Stimulated activated CD4-positive, alpha-beta T cell treated with anti-CD3 and anti-CD28 coated beads, Interleukin-1b, Interleukin-23, amount 100 ng/mL, for 1 hour (primary cell): ENCODE measurements around the gene FTO.

Source experiments
- DNase-seq, 2 donors: peaks; one replicate each; pipeline ENCODE4 v3.0.0-alpha.2; 2020; ENCODE audit warnings: low read depth in 2 of 2

Gene FTO

DNA sequence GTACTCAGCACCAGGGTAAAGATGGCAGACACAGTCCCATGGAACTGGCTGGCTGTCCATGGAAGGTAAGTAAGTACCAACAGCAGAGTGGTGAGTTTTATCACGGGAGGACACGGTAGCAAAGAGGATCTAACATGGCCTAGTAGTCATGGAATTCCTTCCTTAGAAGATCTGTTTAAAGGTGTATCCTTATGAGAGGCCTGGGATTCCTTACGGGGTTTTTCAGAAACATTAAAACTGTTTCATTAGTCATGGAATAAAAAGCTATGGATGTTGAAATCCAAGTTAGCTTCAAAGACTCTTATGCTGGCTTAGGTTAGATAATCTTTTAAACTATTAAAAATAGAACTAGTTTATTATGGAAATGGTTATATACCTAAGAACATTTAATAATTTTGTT is 7.4 kb downstream of the FTO start:
- DNase-seq, result no peak

DNA sequence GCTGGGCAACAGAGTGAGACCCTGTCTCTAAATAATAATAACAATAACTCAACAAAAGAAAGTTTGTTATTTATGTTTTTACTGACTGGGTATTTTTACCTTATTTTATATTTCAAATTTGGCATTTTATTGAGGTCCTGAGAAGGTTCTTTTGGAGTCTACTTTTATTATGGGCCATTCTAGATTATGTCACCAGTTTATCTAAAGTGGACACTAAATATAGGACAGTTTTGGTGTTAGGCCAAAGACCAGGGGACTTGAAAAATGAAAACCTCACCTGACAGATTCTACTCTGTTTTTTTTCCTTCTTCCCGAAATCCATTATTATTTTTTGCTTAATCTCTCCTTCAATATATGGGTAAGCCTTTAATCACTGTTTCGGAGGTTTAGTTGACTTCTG is 8.1 kb downstream of the FTO start:
- DNase-seq, result no peak

DNA sequence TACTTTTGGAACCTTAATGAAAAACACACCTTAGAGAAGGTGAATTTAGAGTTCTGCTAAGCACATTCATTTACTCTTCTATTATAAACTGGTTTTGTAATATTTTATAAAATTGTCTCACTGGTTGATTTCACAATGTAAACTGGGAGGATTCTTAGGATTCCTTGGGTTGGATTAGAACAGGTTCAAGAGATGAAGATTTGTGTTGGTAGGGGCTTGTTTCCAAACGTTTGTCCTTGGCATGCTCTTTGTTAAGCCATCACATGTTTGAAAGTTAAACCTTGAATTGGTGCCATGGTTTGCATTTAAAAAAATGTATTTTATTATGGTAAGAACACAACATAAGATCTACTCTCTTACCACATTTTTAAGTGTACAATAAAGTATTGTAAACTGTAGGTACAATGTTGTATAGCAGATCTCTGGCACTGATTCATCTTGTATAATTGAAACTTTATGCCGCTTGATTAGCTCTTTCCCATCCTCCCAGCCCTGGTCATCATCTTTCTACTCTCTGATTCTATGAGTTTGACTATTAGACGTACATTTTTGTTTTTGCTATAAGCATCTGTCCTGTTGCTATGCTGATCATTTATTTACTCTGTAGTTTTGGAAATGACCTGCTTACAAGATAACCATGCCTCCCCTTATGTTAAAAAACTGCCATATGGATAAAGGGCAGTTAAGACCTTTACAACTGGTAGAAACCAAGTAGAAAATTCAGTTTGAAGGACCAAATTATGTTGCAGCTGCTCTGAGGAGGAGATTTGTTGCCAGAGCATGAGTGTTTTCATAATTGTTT is 9.6 kb downstream of the FTO start:
- DNase-seq, result no peak

DNA sequence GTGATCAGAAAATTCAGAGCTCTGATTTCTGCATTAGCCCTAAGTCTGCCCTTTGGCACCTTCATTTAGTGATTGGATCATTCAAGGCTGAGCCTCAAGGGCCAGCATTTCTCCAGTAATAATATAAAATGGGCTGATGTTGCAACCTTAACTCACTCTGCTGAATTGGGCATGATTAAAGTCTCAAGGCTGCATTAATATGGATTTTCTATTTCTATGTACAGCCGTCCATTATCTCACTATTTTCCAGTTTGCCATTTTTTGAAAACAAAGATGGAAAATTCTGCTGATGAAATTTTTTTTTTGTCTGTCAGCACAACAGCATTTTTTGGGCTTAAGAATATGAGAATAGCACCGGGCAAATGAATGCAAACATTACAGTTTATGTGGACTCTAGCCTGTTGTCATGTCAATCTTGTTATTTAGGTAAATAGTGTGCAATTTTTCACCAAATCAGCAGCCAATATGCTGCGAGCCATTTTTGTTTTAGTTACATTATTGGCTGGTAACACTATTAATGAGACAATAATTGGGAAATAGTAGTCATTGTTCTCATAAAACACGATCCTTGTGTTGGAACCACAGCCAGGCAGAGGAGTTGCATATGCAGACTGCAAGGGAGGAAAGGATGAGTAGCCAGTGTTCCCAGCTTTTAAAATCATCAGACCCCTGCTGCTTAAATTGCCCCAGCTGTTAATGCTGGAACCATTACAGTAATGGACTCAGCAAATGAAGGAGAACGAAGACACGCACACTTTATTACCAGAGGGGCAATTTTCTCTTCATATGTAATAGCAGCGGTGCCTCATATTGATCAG is 10.5 kb downstream of the FTO start:
- DNase-seq, result no peak

DNA sequence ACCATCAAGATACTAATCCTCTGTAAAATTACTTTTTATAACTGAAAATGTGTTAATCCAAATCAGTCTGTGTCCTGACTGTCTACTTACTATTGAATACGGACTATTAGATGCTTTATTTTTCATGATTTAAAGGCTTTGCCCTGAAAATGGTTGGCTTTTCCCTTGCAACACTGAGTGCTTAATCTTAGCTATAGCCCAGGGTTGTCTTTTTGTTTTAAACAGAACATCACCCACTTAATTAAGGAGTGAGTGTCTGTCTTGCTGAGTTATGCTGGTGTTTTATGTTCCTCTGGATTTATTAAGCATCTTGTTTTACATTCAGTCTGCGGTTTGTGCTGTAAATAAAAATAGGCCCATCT is 11.0 kb downstream of the FTO start:
- no peak for DNase-seq

DNA sequence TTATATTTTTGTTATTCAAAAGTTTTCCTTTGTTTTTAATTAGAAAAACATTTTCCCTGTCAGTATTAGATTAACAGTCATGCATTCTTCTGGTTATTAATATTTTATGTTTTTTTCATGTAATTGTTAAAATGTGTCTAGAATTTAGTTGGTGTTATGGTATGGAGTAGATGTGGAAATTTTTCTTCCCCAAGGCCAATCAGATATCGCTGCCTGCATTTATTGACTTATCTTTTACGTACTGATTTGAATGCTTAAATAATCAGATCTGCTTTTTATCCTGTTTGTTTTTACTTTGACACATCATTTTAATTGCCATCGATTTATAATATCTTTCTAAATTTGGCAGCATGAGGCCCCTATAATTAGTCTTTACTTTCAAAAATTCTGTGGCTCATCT is 13.6 kb downstream of the FTO start:
- DNase-seq, result no peak

DNA sequence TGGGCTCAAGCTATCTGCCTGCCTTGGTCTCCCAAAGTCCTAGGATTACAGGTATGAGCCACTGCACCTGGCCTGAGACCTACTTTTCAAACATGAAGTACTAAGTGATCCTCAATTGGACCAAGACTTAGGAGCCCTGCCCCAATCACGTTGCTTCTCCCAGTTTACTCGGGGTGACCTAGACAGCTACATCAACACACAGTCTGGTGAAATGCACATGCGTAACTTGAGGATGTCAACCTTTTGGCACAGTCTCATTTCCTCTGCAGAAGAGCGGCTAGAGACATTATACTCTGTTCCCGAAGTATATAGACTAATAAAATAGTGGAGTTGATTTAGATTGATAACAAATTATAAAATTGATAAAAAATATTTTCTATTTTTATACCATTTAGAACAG is 17.1 kb downstream of the FTO start:
- DNase-seq, result no peak

DNA sequence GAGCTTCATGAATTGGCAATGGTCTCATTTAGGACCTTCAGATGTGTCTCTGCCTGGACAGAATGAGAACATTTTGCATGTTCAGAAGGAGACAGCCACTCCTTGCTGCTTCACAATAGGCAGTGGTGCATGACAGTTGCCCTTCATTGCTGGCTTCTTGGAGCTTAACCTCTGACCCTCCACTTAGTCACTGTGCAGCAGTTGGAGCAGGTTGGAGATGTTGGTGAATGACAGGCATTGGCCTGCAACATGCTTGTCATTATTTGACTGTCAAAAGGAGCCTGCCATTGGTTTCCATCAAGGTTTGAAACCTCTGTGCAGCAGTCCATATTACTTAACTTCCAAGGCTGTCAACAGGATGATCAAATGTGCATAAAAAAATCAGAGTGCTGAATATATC is 22.7 kb downstream of the FTO start:
- DNase-seq, result no peak

DNA sequence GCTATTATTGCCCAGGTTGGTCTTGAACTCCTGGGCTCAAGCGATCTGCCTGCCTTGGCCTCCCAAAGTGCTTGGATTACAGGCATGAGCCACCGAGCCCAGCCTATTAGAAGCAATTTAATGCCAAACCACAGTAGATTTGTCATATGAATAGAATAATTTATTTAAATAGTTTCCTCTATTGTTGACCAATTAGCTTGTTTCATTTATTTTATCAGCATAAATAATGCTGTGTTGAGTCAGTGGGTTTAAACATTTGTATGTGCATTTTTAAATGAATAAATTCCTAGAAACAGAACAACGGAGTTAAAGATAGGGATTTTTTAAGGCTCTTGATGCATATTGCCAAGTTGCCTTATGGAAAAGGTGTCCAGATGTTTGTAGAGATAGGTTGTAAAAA is 26.7 kb downstream of the FTO start:
- DNase-seq, result no peak

DNA sequence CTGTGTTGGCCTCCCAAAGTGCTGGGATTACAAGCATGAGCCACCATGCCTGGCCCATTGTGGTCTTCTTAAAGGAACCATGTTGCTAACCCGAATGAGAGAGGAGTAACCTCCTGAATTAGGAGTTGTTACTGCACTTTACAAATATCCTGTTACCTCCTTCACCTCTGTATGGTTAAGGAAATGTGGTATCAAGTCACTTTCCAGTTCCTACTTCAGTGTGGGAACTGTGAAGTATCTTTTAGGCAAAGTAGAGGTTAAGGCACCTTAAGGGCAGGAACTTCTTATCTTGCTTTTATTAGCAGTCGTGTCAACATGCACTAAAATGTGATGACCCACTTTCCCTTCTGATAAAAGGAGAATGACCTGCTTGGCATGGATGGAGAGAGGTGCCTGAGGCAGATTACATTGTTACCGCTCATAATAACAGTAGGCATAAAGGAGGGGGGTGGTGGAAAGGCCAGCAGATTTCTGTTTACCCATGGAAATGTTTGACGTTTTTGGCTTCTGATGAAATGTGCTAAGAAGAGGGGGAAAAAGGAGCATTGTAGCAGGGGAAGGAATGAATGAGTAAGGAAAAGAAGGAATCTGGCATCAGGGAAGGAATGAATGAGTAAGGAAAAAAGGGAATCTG is 28.5 kb downstream of the FTO start:
- DNase-seq, result no peak

DNA sequence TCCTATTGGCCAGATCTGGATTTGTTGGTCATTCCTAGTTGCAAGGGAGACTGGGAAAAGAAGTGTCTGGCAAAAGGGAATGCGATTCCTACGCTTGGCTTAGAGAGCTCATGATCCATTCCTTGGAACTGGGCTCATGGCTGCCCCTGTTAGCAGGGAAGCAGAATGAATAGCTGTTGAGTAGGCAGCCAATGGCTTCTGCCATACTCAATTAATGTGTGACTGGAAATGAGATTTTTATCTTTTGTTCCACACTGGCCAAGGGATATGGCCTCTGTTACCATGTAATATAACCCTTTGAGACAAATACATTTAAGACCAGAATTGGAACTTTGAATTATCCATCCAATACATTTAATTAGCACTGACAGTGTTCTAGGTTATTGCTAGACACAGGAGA is 31.0 kb downstream of the FTO start:
- no peak for DNase-seq

DNA sequence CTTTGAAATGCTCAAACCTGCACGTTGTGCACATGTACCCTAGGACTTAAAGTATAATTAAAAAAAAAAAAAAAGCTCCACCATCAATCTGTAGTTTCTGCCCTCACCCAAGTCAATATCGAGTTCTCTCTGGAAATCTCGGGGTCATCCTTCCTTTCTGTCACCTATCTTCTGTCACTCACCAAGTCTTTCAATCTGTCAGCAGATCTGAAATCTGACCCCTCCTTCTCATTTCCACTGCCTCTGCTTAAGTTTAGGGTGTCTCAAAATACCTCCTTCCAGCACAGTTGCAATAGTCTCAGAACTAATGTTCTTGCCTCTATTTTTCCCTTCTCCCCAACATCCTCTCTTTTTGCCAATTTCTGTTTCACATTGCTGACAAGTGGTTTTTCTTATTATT is 32.3 kb downstream of the FTO start:
- no peak for DNase-seq

DNA sequence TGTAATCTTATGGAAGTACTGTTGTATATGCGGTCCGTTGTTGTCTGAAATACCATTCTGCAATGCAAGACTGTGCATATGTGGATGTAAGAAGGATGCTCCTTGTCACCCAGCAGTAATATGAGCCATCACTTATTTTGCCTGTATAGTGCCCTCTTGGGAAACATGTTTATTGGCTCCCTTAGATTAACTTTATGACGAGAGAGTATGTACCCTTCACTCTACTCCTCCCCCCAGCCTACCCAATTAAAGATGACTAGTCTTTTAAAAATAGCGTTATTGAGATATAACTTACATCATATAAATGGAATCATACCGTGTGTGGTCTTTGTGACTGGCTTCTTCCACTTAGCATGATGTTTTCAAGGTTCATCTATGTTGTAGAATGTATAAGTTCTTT is 33.6 kb downstream of the FTO start:
- DNase-seq, result no peak

DNA sequence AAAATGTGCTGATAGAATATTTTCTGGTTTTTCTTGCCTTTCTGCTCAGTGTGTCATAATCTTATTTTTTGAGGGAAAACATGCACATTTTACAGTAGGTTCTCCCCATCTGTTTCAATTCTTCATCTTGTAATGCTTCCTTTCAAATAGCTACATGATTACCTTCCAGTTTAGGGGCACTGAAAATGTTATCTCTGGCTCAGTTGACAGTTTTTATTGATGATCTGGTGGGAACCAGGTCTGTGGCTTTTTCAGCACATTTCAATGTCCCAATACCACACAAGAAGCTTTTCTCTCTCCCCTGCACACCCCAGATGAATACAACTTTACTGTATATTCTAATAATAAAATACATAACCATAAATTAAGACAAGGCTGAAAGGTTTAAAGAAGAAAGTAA is 36.5 kb downstream of the FTO start:
- no peak for DNase-seq

DNA sequence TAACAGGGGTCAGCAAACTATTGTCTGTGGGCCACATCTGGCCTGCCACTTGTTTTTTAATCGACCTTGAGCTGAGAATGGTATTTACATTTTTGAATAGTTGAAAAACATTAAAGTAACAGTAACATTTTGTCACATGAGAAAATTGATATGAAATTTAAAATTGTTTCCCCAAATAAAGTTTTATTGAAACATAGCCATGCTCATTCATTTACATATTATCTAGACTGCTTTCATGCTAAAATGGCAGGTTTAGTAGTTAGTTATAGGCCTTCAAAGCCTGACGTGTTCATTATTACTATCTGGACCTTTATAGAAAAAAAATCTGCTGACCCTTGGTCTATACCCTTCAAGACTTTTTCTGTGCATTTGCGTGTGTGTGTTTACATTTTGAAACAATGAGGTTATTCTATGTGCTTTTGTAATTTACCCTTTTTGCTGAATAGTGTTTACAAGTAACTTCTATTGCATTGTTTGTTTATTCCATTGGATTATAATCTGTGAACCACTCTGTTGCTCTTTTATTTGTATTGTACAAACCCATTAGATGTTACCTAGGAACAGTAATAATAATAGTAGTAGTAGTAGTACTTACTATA is 37.1 kb downstream of the FTO start:
- no peak for DNase-seq

DNA sequence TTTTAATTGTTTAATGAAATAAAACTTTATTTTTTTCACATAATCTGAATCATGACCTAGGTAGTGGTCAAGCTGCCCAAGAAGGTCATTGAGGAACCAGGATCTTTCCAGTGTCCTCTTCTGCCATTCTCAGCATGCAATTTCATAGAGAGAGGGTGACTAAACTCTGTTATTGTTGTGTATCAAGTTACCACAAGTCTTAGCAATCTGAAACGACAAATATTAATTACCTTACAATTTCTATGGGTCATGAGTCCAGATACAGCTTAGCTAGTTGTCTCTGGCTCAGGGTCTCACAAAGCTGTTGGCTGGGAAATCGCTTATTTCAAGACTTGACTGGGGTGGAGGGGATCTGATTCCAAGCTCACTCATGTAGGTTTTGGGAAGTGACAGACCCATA is 37.6 kb downstream of the FTO start:
- no peak for DNase-seq

DNA sequence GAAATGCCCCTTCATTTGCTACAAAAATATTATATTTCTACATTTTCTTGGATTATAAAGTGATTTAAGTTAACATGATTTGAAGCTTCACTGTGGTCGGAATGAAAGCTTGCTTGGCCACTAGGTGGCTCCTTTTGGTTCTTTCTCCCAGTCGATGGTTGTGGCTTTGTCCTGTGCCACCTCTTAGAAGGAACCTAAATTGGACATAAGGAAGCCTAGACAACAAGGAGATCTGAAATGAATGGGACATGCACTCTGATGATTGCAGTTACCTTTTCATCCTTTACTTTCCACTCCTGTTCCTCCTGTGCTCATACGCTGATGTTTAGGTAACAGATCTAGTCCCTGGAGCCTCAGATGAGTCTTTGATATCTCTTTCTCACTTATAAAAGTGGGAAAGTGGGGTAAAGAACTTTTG is 39.2 kb downstream of the FTO start:
- DNase-seq, result no peak

DNA sequence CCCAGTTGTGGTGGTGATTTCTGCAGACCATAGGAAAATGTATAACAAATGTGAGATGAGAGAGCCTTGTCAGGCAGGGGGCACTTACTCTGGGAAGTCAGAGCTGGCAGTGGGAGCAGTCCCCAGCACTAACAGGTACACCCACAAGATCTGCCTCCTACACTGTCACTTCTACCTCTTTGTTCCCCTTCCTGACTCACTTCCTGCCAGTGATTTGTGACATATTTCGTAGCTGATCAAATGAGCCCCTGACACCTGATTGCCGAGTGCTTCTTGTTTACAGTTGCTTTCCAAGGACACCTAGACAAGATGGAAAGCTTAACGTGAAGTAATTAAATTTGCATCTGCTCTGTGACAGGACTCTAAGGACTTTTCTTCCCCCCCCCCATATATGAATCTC is 40.5 kb downstream of the FTO start:
- DNase-seq, result no peak

DNA sequence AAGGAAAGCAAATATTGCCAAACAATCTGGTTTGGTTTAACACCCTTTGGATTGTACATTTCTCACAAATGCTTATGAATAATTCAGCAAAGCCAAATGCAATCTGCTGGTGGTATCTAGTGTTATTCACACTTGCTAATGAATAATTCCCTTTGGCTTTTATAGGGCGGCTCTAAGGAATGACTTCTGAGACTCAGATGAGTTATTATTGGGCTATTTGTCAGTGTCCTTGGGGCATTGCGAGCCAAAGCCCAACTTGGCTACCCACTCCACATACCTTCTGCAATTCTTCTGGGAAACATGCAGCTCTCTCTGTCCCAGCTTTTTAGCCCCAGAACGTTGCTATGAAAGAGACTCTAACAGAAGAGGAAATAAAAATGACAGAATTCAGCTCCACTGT is 41.1 kb downstream of the FTO start:
- DNase-seq, result no peak

DNA sequence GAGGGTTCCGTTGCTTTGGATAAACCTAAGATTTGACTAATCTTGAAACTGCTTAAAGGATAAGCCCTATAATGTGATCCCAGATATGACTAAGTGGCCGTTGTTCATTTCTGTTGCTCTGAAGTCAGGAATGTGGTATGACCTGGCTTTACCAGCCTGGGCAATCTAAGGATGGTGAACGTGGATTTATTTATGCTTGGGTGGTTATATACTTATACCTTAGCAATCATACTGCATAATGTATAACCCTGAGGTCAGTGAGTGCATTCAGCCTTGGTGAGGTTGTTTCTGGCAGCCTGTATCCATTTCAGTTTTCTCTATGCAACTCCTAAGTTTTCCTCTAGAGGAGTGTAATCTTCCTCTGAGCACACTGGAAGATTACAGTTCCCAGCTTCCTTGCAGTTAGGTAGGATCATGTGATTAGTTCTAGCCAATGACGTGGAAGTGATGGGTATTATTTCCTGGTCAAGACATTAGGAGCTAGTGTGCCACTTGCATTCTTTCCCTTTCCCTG is 41.9 kb downstream of the FTO start:
- no peak for DNase-seq

DNA sequence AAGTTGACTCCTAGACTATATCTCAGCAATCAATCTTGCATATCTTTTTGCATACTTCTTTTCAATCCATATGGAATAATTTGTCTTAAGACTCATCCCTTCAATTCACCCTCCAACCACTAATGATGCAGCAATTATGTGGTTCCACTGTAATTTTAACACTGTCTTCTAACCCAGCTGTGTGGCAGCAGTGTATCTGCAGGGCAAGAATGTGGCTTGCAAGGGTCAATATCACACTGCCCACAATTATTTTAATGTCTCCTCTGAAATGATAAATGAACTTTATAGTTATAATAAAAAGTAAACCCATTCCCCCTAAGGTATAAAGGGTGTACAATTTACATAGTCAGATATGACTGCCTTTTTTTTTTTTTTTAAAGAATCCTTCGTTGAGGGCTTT is 48.6 kb downstream of the FTO start:
- no peak for DNase-seq

DNA sequence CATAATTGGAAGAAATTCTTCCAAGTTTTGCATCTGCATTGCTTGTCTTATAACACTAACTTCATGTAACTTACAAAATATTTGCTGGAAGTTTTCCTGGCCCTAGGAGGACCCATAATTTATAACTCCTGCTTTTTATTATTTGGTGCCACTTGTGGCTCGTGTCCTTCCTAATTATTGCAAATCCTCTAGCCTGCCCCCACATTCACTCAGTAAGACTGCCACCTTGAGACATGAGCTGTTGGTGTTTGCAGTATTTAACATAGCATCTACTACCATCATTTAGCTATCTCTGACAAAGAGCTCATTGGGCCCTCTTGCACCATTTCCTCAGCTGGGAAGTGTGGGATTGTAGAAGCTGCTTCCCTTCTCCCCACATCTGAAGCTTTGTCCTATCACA is 49.5 kb downstream of the FTO start:
- DNase-seq, result no peak
